Measurements from ENCODE around the gene CDC45. TPM values are rescaled to one million over a fixed set of nuclear protein-coding genes. Genes with fewer than 3 reads are reported as not detected.
"Not testable (repeated sequence)": the region's sequence is repeated elsewhere in the genome, so short reads cannot be mapped to it uniquely, and the experiment has no call there.

Gene CDC45
- total RNA-seq, 2 experiments from 2014 or later: 80.2 to 83.0 TPM

DNA sequence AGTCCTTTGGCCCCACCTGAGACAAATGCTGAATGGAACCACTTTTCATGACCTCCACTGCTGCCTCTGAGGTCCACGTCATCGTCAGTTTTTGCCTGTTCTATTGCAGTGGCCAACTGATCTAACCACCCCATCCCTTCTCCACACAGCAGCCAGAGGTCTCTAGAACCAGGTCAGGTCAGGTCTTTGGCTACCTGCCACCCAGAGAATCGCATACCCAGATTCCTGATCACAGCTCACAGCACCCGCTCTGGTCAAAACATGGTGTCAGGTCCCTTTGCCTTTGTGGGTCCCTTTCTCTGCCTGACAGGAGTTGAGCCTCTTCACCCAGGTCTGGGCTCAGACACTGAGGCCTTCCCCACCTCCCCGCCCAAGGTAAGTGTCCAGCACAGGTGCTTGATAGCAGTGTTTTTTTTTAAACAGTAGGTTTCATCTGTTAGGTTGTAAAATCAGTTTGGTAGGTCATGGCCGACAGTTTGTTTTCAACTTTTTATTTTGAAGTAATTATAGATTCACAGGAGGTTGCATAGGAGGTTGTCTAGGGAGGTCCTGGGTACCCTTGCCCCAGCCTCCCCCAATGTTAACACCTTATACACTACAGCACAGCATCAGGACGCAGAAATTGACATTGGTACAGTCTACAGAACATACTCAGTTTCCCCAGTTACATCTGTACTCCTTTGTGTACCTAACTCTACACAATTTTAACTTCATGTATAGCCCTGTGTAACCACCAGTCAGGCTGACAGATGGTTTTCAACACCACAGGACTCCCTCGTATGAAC lies 39.1 kb upstream of the CDC45 start:
- Histone ChIP-seq H4K20me1 (ENCODE audit: insufficient read depth, low read length) (peaks cover 17% of the 10 kb centered on the region), H2AFZ (ENCODE audit: low read length) (no peak overlapping the region), H3K9me3 (ENCODE audit: low read length) (no peaks in the 10 kb centered on the region), H3K4me1 (ENCODE audit: insufficient read depth, low read length, poor library complexity, severe bottlenecking) (peaks cover 3% of the 10 kb centered on the region), H3K27ac (ENCODE audit: low read depth, low read length, poor library complexity, severe bottlenecking) (no peak overlapping the region), H3K79me2 (ENCODE audit: insufficient read depth, low read depth, low read length) (peaks cover 45% of the 10 kb centered on the region), H3K4me3 (ENCODE audit: low read depth, low read length, poor library complexity, severe bottlenecking) (no peak overlapping the region), H3K9me2 (ENCODE audit: insufficient read depth, low read length) (no peaks in the 10 kb centered on the region), H3K36me3 (ENCODE audit: insufficient read depth, low read length) (peaks cover 81% of the 10 kb centered on the region), H3K4me2 (ENCODE audit: low read length) (no peak overlapping the region)
- intact Hi-C loops (cut with micrococcal nuclease; ENCODE audit: unreplicated experiment): no loop called here
- TF ChIP-seq, protein P1, sequence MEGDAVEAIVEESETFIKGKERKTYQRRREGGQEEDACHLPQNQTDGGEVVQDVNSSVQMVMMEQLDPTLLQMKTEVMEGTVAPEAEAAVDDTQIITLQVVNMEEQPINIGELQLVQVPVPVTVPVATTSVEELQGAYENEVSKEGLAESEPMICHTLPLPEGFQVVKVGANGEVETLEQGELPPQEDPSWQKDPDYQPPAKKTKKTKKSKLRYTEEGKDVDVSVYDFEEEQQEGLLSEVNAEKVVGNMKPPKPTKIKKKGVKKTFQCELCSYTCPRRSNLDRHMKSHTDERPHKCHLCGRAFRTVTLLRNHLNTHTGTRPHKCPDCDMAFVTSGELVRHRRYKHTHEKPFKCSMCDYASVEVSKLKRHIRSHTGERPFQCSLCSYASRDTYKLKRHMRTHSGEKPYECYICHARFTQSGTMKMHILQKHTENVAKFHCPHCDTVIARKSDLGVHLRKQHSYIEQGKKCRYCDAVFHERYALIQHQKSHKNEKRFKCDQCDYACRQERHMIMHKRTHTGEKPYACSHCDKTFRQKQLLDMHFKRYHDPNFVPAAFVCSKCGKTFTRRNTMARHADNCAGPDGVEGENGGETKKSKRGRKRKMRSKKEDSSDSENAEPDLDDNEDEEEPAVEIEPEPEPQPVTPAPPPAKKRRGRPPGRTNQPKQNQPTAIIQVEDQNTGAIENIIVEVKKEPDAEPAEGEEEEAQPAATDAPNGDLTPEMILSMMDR (conservative IDR thresholded peaks at IDR 0.05; ENCODE audit: low read length): no peak
- no peak for TF ChIP-seq EZH2phosphoT487 (IDR thresholded peaks at IDR 0.05; ENCODE audit: borderline replicate concordance, low read depth, low read length)
- POLR2A ChIA-PET: no interaction called here
- CTCF ChIA-PET (ENCODE audit: unreplicated experiment): no interaction called here
- BruUV-seq (replicated peaks): no TSS peak
- no peak for DNase-seq (ENCODE audit: low spot score)

DNA sequence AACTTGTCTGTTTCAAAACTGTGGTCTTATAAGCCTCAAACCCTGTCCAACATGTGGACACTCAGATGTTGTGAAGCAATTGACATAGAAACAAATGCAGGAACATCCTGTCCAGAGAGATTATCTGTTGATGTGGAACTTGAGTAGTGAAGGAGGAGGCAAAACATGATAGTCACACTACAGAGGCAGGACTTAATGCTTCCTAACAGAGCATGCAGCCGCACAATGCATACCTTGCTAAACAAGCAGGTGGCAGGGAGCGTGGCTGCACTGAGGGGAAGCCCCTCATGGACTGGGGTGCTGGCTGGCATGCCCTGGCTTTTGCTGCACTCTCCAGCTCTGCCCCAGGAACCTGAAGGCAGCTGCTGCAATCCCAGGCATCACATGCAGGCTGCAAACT lies 37.6 kb upstream of the CDC45 start:
- CTCF ChIA-PET (ENCODE audit: unreplicated experiment): no interaction called here
- DNase-seq (ENCODE audit: low spot score): no peak
- no peak overlapping the region for H2AFZ ChIP-seq (ENCODE audit: low read length)
- H3K4me2 ChIP-seq (ENCODE audit: low read length): no peak overlapping the region
- TF ChIP-seq EZH2phosphoT487 (IDR thresholded peaks at IDR 0.05; ENCODE audit: borderline replicate concordance, low read depth, low read length): no peak
- TF ChIP-seq, protein P1 (conservative IDR thresholded peaks at IDR 0.05; ENCODE audit: low read length): no peak
- POLR2A ChIA-PET: interaction anchor here (0.6 kb wide), 1 partner anchor 23 kb away, joined by 3 read pairs; no protein-coding TSS in a partner anchor
- no peaks in the 10 kb centered on the region for H3K9me2 ChIP-seq (ENCODE audit: insufficient read depth, low read length)
- intact Hi-C loops (cut with micrococcal nuclease; ENCODE audit: unreplicated experiment): no loop called here
- H3K9me3 ChIP-seq (ENCODE audit: low read length): no peaks in the 10 kb centered on the region
- H3K79me2 ChIP-seq (ENCODE audit: insufficient read depth, low read depth, low read length): peaks cover 61% of the 10 kb centered on the region
- no peak overlapping the region for H3K27ac ChIP-seq (ENCODE audit: low read depth, low read length, poor library complexity, severe bottlenecking)
- H4K20me1 ChIP-seq (ENCODE audit: insufficient read depth, low read length): peaks cover 20% of the 10 kb centered on the region
- no TSS peak for BruUV-seq (replicated peaks)
- peaks cover 79% of the 10 kb centered on the region for H3K36me3 ChIP-seq (ENCODE audit: insufficient read depth, low read length)
- peaks cover 14% of the 10 kb centered on the region for H3K4me1 ChIP-seq (ENCODE audit: insufficient read depth, low read length, poor library complexity, severe bottlenecking)
- H3K4me3 ChIP-seq (ENCODE audit: low read depth, low read length, poor library complexity, severe bottlenecking): no peak overlapping the region

DNA sequence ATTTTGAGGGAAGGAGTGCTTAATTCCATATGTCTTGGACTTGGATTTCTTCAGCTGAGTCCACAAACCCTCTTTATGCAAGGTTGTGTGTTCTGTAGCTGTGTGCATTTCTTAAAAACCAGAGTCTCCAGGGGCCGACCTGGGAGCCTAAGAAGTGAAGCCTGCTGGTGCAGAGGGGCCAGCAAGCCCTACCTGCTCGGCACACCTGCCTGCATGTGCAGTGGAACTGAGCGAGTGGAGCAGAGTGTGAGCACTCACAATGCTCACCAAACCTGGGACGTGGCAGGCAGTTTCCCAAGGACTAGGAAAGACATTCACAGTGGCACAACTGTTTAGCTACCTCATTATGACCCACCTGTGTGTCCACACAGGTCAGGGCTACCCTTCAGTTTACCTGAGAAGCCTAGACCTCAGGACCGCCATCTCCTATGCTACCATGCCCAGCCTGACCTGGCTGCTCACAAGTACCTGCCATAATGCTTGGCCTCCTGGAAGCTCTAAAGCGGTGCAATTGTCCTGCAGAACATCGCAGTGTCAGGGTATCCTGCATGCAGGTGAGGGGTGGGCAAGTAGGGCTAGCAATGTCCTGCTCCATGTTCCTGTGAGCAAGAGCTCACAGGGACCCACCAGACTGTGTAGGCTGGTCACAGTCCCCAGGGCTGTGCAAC lies 36.0 kb upstream of the CDC45 start:
- no peak overlapping the region for H3K27ac ChIP-seq (ENCODE audit: low read depth, low read length, poor library complexity, severe bottlenecking)
- no TSS peak for BruUV-seq (replicated peaks)
- peaks cover 66% of the 10 kb centered on the region for H3K79me2 ChIP-seq (ENCODE audit: insufficient read depth, low read depth, low read length)
- DNase-seq (ENCODE audit: low spot score): no peak
- H3K4me2 ChIP-seq (ENCODE audit: low read length): no peak overlapping the region
- no peaks in the 10 kb centered on the region for H3K9me3 ChIP-seq (ENCODE audit: low read length)
- peaks cover 69% of the 10 kb centered on the region for H3K36me3 ChIP-seq (ENCODE audit: insufficient read depth, low read length)
- intact Hi-C loops (cut with micrococcal nuclease; ENCODE audit: unreplicated experiment): no loop called here
- no peak overlapping the region for H2AFZ ChIP-seq (ENCODE audit: low read length)
- ChIA-PET CTCF (ENCODE audit: unreplicated experiment) (no interaction called here), POLR2A (no interaction called here)
- no peak overlapping the region for H3K4me3 ChIP-seq (ENCODE audit: low read depth, low read length, poor library complexity, severe bottlenecking)
- H4K20me1 ChIP-seq (ENCODE audit: insufficient read depth, low read length): peaks cover 20% of the 10 kb centered on the region
- no peaks in the 10 kb centered on the region for H3K9me2 ChIP-seq (ENCODE audit: insufficient read depth, low read length)
- peaks cover 18% of the 10 kb centered on the region for H3K4me1 ChIP-seq (ENCODE audit: insufficient read depth, low read length, poor library complexity, severe bottlenecking)
- TF ChIP-seq, protein P1 (conservative IDR thresholded peaks at IDR 0.05; ENCODE audit: low read length): no peak
- TF ChIP-seq EZH2phosphoT487 (IDR thresholded peaks at IDR 0.05; ENCODE audit: borderline replicate concordance, low read depth, low read length): no peak

DNA sequence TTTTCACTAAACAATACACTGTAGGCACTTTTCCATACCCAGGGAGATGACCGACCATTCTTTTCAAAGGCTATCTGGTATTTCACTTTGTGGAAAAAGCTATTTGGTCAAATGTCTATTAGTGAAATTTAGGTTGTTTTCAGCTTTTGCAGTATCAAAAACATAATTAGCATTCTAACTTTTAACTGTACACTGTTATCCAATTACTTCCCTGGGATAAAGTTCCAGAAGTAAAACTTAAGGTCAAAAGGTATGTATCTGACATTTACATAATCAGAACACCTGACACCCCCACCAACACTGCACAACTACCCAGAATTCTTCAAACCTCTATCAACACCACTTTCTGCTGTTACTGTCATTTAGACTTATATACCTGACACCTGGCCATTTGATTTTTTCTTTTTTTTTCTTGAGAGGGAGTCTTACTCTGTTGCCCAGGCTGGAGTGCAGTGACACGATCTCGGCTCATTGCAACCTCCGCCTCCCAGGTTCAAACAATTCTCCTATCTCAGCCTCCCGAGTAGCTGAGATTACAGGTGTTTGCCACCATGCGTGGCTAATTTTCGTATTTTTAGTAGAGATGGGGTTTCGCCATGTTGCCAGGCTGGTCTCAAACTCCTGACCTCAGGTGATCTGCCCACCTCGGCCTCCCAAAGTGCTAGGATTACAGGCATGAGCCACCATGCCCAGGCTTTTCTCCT lies 34.3 kb upstream of the CDC45 start:
- Histone ChIP-seq H3K79me2 (ENCODE audit: insufficient read depth, low read depth, low read length) (peaks cover 69% of the 10 kb centered on the region), H4K20me1 (ENCODE audit: insufficient read depth, low read length) (peaks cover 20% of the 10 kb centered on the region), H3K4me1 (ENCODE audit: insufficient read depth, low read length, poor library complexity, severe bottlenecking) (peaks cover 27% of the 10 kb centered on the region), H3K4me2 (ENCODE audit: low read length) (peak overlapping the region; percentile 71; the same call in 1 of the 2 replicates), H3K36me3 (ENCODE audit: insufficient read depth, low read length) (peaks cover 76% of the 10 kb centered on the region)
- POLR2A ChIA-PET: interaction anchor here (1.5 kb wide), 1 partner anchor 11 kb away, joined by 4 read pairs; no protein-coding TSS in a partner anchor
- H3K9me3 ChIP-seq (ENCODE audit: low read length); H2AFZ ChIP-seq (ENCODE audit: low read length); BruUV-seq (replicated peaks); DNase-seq (ENCODE audit: low spot score); CTCF ChIA-PET (ENCODE audit: unreplicated experiment); H3K27ac ChIP-seq (ENCODE audit: low read depth, low read length, poor library complexity, severe bottlenecking); H3K9me2 ChIP-seq (ENCODE audit: insufficient read depth, low read length); H3K4me3 ChIP-seq (ENCODE audit: low read depth, low read length, poor library complexity, severe bottlenecking): not testable (repeated sequence)
- intact Hi-C loops (cut with micrococcal nuclease; ENCODE audit: unreplicated experiment): loop anchor here (5.0 kb wide), 4 partner anchors 37 to 1368 kb away; partner anchors contain the start of genes PEX26 and SLC25A1
